ENCODE results near the gene ATP6V1G1. TPM values are rescaled to one million over a fixed set of nuclear protein-coding genes. Genes with fewer than 3 reads are reported as not detected.

ATP6V1G1 gene
- total RNA-seq, 2 donors from 2014 or later: 141 to 153 TPM

- Histone ChIP-seq H3K36me3 (no peaks in the 10 kb centered on the region), H3K4me3 (no peak overlapping the region), H3K9me3 (no peaks in the 10 kb centered on the region), H3K27ac (no peak overlapping the region), H3K4me1 (peaks cover 0 to 23% of the 10 kb centered on the region in 2 donors), H3K27me3 (no peaks in the 10 kb centered on the region)
- TF ChIP-seq CTCF (IDR thresholded peaks at IDR 0.05): no peak
- DNase-seq (ENCODE audit: low spot score): peak; percentile 68
These were observed 29.3 kb downstream of the ATP6V1G1 start for GRCh38 chr9:114616684-114617520.

GRCh38 chr9:114619191-114619761 is 31.7 kb downstream of the ATP6V1G1 start:
- Histone ChIP-seq H3K9me3 (no peaks in the 10 kb centered on the region), H3K27me3 (no peaks in the 10 kb centered on the region), H3K36me3 (no peaks in the 10 kb centered on the region), H3K27ac (no peak overlapping the region), H3K4me1 (peaks cover 0 to 18% of the 10 kb centered on the region in 2 donors), H3K4me3 (no peak overlapping the region)
- no peak for DNase-seq (ENCODE audit: low spot score)
- no peak for TF ChIP-seq CTCF (IDR thresholded peaks at IDR 0.05)

- no peak for DNase-seq (ENCODE audit: low spot score)
- peaks cover 0 to 14% of the 10 kb centered on the region in 2 donors for H3K4me1 ChIP-seq
- no peak overlapping the region for H3K27ac ChIP-seq
- H3K27me3 ChIP-seq: no peaks in the 10 kb centered on the region
- no peaks in the 10 kb centered on the region for H3K36me3 ChIP-seq
- no peaks in the 10 kb centered on the region for H3K9me3 ChIP-seq
- no peak for TF ChIP-seq CTCF (IDR thresholded peaks at IDR 0.05)
- no peak overlapping the region for H3K4me3 ChIP-seq
These were observed 34.0 kb downstream of the ATP6V1G1 start for GRCh38 chr9:114621561-114621960.

GRCh38 chr9:114621975-114622609 is 34.5 kb downstream of the ATP6V1G1 start:
- Histone ChIP-seq H3K4me3 (no peak overlapping the region), H3K27me3 (no peaks in the 10 kb centered on the region), H3K4me1 (peaks cover 0 to 8% of the 10 kb centered on the region in 2 donors), H3K9me3 (no peaks in the 10 kb centered on the region), H3K36me3 (no peaks in the 10 kb centered on the region), H3K27ac (no peak overlapping the region)
- no peak for TF ChIP-seq CTCF (IDR thresholded peaks at IDR 0.05)
- no peak for DNase-seq (ENCODE audit: low spot score)

GRCh38 chr9:114624677-114625076 is 37.1 kb downstream of the ATP6V1G1 start:
- no peaks in the 10 kb centered on the region for H3K27me3 ChIP-seq
- peaks cover 0 to 8% of the 10 kb centered on the region in 2 donors for H3K4me1 ChIP-seq
- peaks cover 16% of the 10 kb centered on the region for H3K36me3 ChIP-seq

More at GRCh38 chr9:114624677-114625076, 37.1 kb downstream of the ATP6V1G1 start:
- no peak for TF ChIP-seq CTCF (IDR thresholded peaks at IDR 0.05)
- DNase-seq (ENCODE audit: low spot score): no peak
- Histone ChIP-seq H3K4me3 (no peak overlapping the region), H3K27ac (no peak overlapping the region), H3K9me3 (no peaks in the 10 kb centered on the region)

Measured in right atrium auricular region (tissue), 2 donors.